ENCODE measurements around the gene TECTB.

TECTB gene

DNA sequence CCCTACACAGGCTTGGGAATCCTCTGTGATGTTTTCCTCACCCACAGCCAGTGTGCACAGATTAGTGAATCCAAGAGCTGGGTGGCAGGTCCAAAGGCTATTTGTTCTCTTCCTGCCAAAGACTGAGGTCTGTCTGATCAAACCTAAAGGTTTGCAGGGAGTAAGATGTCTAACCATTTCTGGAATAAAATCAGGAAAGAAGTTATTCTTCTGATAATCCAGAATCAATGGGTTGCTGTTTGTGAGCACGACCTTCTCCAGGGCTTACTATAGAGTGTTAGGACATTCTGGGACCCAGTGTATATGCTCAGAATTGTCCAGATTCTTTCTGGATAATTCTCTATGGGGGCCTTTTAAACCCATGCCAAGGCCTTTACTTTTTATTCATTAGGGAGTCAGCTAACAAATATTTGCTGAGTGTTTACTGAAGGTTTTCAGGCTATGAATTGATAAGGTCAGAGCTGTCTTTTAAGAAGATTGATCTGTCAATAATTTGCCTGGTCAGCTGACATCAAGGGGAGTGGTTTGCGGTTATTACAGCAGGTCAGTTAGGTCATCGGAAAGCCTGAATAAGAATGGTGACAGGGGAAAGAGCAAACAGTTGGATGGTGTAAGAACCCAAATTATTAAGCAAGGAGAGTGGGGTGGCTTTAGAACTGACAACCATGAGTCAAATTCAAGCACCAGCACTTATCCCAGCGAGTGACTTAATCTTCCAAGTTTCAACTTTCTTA is 7.5 kb upstream of the TECTB start:
- H3K36me3 ChIP-seq (ENCODE audit: insufficient read depth, low read length): no peaks in the 10 kb centered on the region
- H3K9ac ChIP-seq (ENCODE audit: low read length): no peak overlapping the region
- no peak overlapping the region for H3K4me3 ChIP-seq (ENCODE audit: low read depth in 1 of 2, low read length in 2 of 2)
- H3K27ac ChIP-seq (ENCODE audit: low read depth, low read length): no peak overlapping the region
- H3K4me1 ChIP-seq (ENCODE audit: insufficient read depth, low read length): no peaks in the 10 kb centered on the region
- no peaks in the 10 kb centered on the region for H3K9me3 ChIP-seq (ENCODE audit: low read length)
- H3K27me3 ChIP-seq (ENCODE audit: control insufficient read depth in 1 of 2, insufficient read depth in 2 of 2, low read length in 2 of 2): no peaks in the 10 kb centered on the region

GRCh38 chr10:112278871-112279270 is 4.3 kb upstream of the TECTB start:
- no peak overlapping the region for H3K4me3 ChIP-seq (ENCODE audit: low read depth in 1 of 2, low read length in 2 of 2)
- H3K4me1 ChIP-seq (ENCODE audit: insufficient read depth, low read length): no peaks in the 10 kb centered on the region
- H3K9ac ChIP-seq (ENCODE audit: low read length): no peak overlapping the region
- no peaks in the 10 kb centered on the region for H3K27me3 ChIP-seq (ENCODE audit: control insufficient read depth in 1 of 2, insufficient read depth in 2 of 2, low read length in 2 of 2)
- H3K36me3 ChIP-seq (ENCODE audit: insufficient read depth, low read length): no peaks in the 10 kb centered on the region
- no peaks in the 10 kb centered on the region for H3K9me3 ChIP-seq (ENCODE audit: low read length)
- no peak overlapping the region for H3K27ac ChIP-seq (ENCODE audit: low read depth, low read length)

GRCh38 chr10:112279433-112279832 is 3.8 kb upstream of the TECTB start:
- Histone ChIP-seq H3K4me1 (ENCODE audit: insufficient read depth, low read length) (no peaks in the 10 kb centered on the region), H3K27ac (ENCODE audit: low read depth, low read length) (no peak overlapping the region), H3K9me3 (ENCODE audit: low read length) (no peaks in the 10 kb centered on the region), H3K27me3 (ENCODE audit: control insufficient read depth in 1 of 2, insufficient read depth in 2 of 2, low read length in 2 of 2) (no peaks in the 10 kb centered on the region), H3K4me3 (ENCODE audit: low read depth in 1 of 2, low read length in 2 of 2) (no peak overlapping the region), H3K36me3 (ENCODE audit: insufficient read depth, low read length) (no peaks in the 10 kb centered on the region), H3K9ac (ENCODE audit: low read length) (no peak overlapping the region)

DNA sequence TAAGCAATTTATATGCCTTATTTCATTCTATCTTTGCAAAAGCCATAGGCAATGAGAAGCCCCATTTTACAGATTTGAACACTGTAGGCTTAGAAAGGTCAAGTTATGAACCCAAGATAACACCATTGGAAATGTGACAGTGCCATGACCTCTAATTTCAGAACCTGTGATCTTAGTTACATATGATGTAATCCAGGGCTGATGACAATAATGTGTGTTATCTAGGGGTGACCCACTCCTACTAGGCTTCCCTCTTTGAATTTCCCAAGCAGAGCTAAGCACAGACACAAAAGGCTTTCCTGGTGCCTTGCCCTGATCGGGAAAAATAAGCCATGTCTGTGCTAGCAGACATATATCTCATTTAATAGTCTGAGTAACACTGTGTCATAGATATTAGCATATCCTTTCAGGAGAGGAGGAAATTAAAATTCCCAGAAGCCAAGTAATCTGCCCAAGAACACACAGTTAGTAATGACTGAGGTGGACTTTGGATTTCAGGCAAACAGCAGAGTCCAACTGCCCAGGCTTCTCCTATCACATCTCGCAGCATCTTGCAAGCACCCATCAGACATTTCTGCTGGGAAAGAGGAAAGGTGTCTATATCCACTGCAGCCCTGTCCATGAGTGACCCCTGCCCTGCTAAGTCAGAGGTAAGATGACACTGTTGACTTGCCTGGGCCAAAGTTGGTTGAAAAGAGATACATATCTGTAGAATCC is 2.8 kb upstream of the TECTB start:
- H3K36me3 ChIP-seq (ENCODE audit: insufficient read depth, low read length): no peaks in the 10 kb centered on the region
- H3K9ac ChIP-seq (ENCODE audit: low read length): no peak overlapping the region
- H3K4me1 ChIP-seq (ENCODE audit: insufficient read depth, low read length): no peaks in the 10 kb centered on the region
- no peak overlapping the region for H3K4me3 ChIP-seq (ENCODE audit: low read depth in 1 of 2, low read length in 2 of 2)
- H3K9me3 ChIP-seq (ENCODE audit: low read length): no peaks in the 10 kb centered on the region
- no peaks in the 10 kb centered on the region for H3K27me3 ChIP-seq (ENCODE audit: control insufficient read depth in 1 of 2, insufficient read depth in 2 of 2, low read length in 2 of 2)
- no peak overlapping the region for H3K27ac ChIP-seq (ENCODE audit: low read depth, low read length)

DNA sequence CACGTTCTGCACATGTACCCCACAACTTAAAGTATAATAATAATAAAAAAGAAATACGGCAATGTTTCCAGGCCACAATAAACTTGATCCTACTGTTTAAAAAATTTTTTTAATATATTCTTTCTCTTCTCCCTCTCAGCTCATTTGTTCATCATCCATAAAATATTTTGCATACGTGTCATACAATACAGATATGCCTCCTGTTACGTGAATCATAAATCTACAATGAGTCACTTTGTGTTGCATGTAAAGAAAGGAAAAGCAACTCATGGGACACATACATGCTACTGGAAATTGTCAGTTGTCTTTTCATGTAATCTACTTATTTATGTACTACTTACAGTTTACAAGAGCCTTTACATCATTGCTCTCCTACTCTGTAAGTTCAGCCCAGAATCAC is 1.1 kb upstream of the TECTB start:
- no peaks in the 10 kb centered on the region for H3K9me3 ChIP-seq (ENCODE audit: low read length)
- no peaks in the 10 kb centered on the region for H3K4me1 ChIP-seq (ENCODE audit: insufficient read depth, low read length)
- no peaks in the 10 kb centered on the region for H3K36me3 ChIP-seq (ENCODE audit: insufficient read depth, low read length)
- H3K27ac ChIP-seq (ENCODE audit: low read depth, low read length): no peak overlapping the region
- H3K9ac ChIP-seq (ENCODE audit: low read length): no peak overlapping the region
- no peaks in the 10 kb centered on the region for H3K27me3 ChIP-seq (ENCODE audit: control insufficient read depth in 1 of 2, insufficient read depth in 2 of 2, low read length in 2 of 2)
- no peak overlapping the region for H3K4me3 ChIP-seq (ENCODE audit: low read depth in 1 of 2, low read length in 2 of 2)

DNA sequence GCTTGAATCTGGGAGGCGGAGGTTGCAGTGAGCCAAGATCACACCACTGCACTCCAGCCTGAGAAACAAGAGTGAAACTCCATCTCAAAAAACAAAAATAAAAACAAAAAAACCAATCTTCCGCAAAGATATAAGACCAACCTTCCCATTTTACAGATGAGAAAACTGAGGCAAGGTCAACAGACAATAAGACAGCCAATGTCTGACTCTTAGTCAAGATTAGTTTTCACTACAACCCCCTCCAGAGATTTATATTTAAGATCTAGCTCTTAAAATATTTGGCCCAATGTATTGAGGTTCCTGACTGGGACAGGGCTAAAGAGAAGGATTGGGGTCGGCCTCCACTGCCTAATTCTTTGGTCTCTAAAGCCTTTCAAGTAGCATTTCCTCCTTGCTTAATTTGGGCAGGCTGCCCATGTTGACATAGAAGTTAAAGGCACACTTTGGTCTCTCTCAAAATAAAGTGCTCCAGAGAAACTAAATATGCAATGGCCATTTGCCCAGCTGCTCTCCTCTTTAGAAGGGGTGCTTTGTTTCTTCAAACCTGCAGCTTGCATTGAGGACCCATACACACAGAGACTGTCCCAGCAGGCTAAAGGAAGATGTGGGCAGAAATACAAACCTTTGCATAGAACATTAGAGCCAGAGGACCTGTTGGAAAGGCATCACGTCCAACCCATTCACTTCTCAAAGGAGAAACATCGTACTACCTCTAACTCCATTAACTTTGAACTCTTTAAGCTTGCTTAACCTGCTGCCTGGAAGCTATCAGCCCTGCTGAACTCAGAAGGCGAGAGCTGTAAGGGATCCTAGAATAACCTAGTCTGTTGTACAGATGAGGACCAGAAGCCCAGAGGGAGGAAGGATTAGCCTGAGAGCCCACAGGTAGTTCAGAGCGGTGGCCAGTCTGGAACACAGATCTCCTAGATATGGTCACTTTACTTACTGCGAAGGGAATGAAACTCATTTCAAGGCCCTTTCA is 3.9 kb downstream of the TECTB start:
- Histone ChIP-seq H3K9me3 (ENCODE audit: low read length) (no peaks in the 10 kb centered on the region), H3K4me3 (ENCODE audit: low read depth in 1 of 2, low read length in 2 of 2) (no peak overlapping the region), H3K36me3 (ENCODE audit: insufficient read depth, low read length) (no peaks in the 10 kb centered on the region), H3K4me1 (ENCODE audit: insufficient read depth, low read length) (no peaks in the 10 kb centered on the region), H3K27ac (ENCODE audit: low read depth, low read length) (no peak overlapping the region), H3K27me3 (ENCODE audit: control insufficient read depth in 1 of 2, insufficient read depth in 2 of 2, low read length in 2 of 2) (no peaks in the 10 kb centered on the region), H3K9ac (ENCODE audit: low read length) (no peak overlapping the region)

DNA sequence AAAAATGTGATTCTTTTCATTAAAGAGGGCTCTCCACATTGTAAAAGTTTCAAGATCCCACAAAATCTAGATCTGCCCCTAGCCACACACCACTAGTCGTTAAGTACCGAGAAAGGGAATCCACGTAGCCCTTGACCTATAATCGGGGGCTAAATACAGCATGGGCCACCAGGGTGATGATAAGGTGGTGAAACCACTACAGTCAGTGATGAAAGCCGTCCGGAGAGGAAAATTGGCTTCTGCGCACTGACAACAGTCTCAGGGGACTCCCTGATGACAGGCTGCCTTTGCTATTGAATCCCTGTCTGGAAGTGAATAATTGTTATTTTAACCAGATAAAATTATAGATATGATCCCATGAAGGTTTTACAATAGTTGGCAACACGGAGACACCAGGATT is 4.6 kb downstream of the TECTB start:
- no peaks in the 10 kb centered on the region for H3K9me3 ChIP-seq (ENCODE audit: low read length)

DNA sequence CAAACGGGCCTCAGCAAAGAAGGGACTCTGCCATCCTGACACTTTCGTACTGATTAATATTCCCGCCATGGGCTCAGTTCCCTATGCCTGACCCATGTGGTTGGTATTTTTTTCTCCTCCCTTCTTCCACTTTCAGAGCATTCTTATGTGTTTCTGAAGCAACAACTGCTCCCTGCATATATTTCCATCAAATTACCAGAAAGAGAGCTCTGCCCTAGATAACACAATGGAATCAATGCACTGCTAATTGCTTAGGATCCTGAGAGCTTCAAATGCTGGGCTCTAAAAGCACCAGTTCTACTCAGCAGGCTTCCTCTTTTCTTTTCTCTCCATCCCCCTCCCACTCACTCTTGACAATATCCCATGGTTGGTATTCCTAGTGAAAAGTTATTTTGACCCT is 5.3 kb downstream of the TECTB start:
- Histone ChIP-seq H3K27ac (ENCODE audit: low read depth, low read length) (no peak overlapping the region), H3K4me3 (ENCODE audit: low read depth in 1 of 2, low read length in 2 of 2) (no peak overlapping the region), H3K27me3 (ENCODE audit: control insufficient read depth in 1 of 2, insufficient read depth in 2 of 2, low read length in 2 of 2) (no peaks in the 10 kb centered on the region), H3K9me3 (ENCODE audit: low read length) (no peaks in the 10 kb centered on the region), H3K9ac (ENCODE audit: low read length) (no peak overlapping the region), H3K4me1 (ENCODE audit: insufficient read depth, low read length) (no peaks in the 10 kb centered on the region), H3K36me3 (ENCODE audit: insufficient read depth, low read length) (no peaks in the 10 kb centered on the region)

More for the DNA sequence above, 4.6 kb downstream of the TECTB start:
- Histone ChIP-seq H3K27me3 (ENCODE audit: control insufficient read depth in 1 of 2, insufficient read depth in 2 of 2, low read length in 2 of 2) (no peaks in the 10 kb centered on the region), H3K4me3 (ENCODE audit: low read depth in 1 of 2, low read length in 2 of 2) (no peak overlapping the region), H3K36me3 (ENCODE audit: insufficient read depth, low read length) (no peaks in the 10 kb centered on the region), H3K27ac (ENCODE audit: low read depth, low read length) (no peak overlapping the region), H3K9ac (ENCODE audit: low read length) (no peak overlapping the region), H3K4me1 (ENCODE audit: insufficient read depth, low read length) (no peaks in the 10 kb centered on the region)

- Histone ChIP-seq H3K9ac (ENCODE audit: low read length) (no peak overlapping the region), H3K9me3 (ENCODE audit: low read length) (no peaks in the 10 kb centered on the region), H3K27me3 (ENCODE audit: control insufficient read depth in 1 of 2, insufficient read depth in 2 of 2, low read length in 2 of 2) (no peaks in the 10 kb centered on the region), H3K4me1 (ENCODE audit: insufficient read depth, low read length) (peaks cover 2% of the 10 kb centered on the region), H3K36me3 (ENCODE audit: insufficient read depth, low read length) (no peaks in the 10 kb centered on the region), H3K4me3 (ENCODE audit: low read depth in 1 of 2, low read length in 2 of 2) (no peak overlapping the region), H3K27ac (ENCODE audit: low read depth, low read length) (no peak overlapping the region)
Observed at GRCh38 chr10:112289373-112290053, 6.3 kb downstream of the TECTB start.

DNA sequence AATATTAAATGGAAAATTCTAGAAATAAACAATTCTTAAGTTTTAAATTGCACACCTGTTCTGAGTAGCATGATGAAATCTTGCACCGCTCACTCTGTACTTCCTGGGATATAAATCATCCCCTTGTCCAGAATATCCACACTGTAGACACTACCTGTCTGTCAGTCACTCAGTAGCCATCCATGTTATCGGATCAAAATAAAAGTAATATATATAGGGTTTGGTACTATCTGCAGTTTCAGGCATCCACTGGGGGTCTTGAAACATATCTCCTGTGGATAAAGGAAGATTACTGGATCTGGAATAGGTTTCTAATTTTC is 6.8 kb downstream of the TECTB start:
- Histone ChIP-seq H3K36me3 (ENCODE audit: insufficient read depth, low read length) (no peaks in the 10 kb centered on the region), H3K9ac (ENCODE audit: low read length) (no peak overlapping the region), H3K4me1 (ENCODE audit: insufficient read depth, low read length) (peaks cover 6% of the 10 kb centered on the region), H3K27ac (ENCODE audit: low read depth, low read length) (no peak overlapping the region), H3K9me3 (ENCODE audit: low read length) (no peaks in the 10 kb centered on the region), H3K4me3 (ENCODE audit: low read depth in 1 of 2, low read length in 2 of 2) (no peak overlapping the region), H3K27me3 (ENCODE audit: control insufficient read depth in 1 of 2, insufficient read depth in 2 of 2, low read length in 2 of 2) (no peaks in the 10 kb centered on the region)

- no peaks in the 10 kb centered on the region for H3K36me3 ChIP-seq (ENCODE audit: insufficient read depth, low read length)
Observed at GRCh38 chr10:112294169-112294568, 11.0 kb downstream of the TECTB start.

More at GRCh38 chr10:112294169-112294568, 11.0 kb downstream of the TECTB start:
- Histone ChIP-seq H3K9ac (ENCODE audit: low read length) (no peak overlapping the region), H3K4me1 (ENCODE audit: insufficient read depth, low read length) (peaks cover 24% of the 10 kb centered on the region), H3K9me3 (ENCODE audit: low read length) (no peaks in the 10 kb centered on the region), H3K27ac (ENCODE audit: low read depth, low read length) (no peak overlapping the region), H3K27me3 (ENCODE audit: control insufficient read depth in 1 of 2, insufficient read depth in 2 of 2, low read length in 2 of 2) (no peaks in the 10 kb centered on the region), H3K4me3 (ENCODE audit: low read depth in 1 of 2, low read length in 2 of 2) (no peak overlapping the region)

All from muscle layer of colon (tissue), 2 donors.